Activated T-cell treated with anti-CD3 and anti-CD28 coated beads for 24 hours (primary cell): ENCODE data around the gene BCAR3.

Experiments
- DNase-seq: peaks from one replicate; pipeline ENCODE4 v3.0.0-alpha.2; 2020; ENCODE audit warnings: low read depth

Gene BCAR3

DNA sequence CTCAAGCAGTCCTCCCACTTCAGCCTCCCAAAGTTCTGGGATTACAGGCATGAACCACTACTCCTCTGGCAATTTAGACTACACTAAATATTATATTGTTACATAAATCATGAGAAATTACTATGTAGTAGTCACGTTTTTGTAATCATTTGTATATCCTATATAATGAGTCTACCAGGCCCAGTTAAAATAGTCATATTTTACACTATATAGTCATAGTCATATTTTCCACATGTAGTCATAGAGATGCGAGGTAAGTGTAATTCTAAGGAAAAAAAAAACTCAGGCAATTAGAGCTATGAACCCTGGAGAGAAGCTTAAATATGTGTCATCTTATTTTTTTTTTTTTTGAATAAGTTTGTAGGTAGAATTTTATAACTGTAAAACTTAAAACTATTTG lies 143.7 kb downstream of the BCAR3 start:
- DNase-seq = no peak

DNA sequence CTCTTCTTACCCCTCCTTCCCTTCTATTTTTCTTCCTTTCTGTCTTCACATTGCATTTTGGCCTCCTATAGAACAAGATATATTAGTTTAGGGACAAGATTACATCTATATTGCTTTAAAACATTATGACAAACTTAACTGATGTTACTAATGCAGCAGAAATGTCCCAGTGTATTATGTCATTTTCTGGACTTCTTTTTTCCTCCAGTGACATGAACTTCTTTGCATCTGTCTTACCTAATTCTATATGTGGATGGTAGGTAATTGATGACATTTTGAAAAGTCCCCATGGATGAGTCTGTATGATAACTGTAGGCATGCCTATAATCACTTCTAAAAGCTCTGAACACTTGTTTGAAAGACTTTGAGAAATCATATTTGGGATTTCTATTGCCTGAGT lies 144.2 kb downstream of the BCAR3 start:
- no peak for DNase-seq

DNA sequence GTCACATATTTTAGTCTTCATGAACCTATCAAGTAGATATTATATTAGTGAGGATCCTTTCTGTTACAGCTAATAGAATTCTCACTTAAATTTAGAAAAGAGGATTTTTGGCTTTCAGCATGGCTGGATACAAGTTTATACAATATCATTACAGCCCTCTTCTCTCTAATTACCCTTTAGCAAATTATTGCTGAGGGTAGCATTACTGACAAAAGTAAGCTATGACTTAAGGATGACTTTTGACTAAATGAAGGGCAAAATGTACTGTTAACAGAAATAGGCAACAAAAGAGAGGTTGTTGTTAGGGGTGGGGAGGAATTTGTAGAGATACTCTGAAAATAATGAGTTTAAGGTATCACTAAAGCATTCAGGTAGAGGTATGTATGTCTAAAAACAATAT lies 148.0 kb downstream of the BCAR3 start:
- no peak for DNase-seq

DNA sequence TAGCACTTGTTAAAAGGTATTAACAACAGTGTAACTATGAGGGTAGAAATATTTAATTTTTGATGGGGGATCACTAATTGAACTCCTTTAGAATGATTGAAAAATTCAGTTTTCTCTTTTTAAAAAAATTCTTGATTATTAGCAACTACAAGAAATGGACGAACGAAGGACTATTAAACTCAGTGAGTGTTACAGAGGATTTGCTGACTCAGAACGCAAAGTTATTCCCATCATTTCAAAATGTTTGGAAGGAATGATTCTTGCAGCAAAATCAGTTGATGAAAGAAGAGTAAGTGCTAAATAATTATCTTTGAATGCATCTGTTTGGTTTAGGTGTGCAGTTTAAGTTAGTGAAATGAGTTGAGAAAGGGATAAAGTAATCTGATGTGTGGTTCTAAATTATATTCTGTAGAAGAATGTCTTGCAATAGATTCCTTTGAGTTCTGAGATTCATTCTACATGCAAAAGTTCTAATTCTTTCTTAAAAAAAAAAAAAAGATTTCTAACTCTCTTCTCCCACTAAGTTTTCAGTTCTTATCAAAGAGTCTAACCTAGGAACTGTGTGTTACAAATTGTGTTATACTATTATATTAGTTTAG lies 148.8 kb downstream of the BCAR3 start:
- DNase-seq = no peak

DNA sequence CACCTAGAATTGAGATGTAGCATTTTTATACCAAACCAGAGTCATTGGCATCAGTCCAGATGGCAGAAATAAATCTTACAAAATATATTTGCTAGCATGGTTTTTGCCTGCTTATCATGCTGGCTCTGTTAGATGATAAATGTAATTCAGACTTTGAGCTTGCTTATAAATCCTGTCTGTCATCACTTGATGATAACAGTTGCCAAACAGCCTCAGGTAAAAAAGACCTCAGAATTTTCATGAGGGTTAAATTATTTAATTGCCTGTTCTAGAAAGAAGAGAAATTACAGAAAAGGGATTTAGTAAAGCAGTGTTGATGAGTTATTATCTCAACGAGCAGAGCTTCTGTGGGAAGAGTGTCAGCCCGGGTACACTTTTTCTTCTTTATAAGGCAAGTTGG lies 150.4 kb downstream of the BCAR3 start:
- no peak for DNase-seq

DNA sequence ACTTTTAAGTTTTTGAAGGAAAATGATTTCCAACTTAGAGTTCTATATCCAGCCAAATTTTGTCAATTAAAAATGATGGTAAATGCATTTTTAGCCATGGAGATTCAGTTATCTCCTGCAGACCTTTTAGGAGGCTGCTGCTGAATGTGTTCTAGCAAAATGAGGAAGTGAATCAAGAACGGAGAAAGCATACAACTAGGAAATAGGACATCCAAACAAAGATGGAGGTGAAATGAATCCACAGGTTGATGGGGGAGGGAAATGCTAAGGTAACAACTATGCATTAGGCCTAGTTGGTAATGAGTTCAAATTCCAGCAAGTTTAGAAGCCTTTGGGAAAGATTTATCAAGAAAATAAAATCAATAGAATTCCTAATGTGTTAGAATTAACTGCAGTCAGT lies 153.2 kb downstream of the BCAR3 start:
- DNase-seq = no peak

DNA sequence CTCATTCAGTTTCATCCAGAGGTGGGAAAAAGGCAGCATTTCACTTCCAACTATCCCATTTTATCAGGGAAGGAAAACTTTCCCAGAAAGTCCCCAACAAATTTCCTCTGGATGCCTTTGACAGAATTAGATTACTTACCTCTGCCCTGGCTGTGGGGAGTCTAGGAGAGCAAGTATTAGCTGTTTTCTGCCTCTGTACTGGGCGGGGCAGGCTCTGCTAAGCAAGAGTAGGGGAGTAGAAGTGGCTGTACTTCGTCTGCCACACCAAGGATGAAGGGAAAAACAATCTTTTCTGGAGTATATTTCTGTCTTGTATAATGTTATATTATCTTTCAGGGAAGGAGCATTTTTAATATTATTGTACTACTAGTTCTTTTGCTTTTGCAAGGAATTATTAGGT lies 155.2 kb downstream of the BCAR3 start:
- no peak for DNase-seq

DNA sequence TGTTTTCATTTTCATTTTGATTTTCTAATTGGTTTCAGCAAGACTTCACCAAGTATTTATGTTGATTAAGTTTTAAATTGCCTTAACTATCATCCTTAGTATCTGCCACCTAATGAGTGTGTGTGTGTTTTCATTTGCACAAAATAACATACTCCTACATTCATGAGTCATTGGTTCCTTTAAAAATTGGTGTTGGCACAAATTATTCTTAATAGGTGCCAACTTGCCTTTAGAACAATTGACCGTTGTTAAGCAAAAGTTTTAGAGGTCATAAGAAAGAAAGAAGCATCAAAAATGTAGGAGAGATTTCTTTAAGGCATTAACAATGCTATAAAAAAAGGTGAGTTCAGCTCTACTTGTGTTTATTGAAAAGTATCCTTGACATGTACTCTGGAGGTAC lies 156.2 kb downstream of the BCAR3 start:
- no peak for DNase-seq

DNA sequence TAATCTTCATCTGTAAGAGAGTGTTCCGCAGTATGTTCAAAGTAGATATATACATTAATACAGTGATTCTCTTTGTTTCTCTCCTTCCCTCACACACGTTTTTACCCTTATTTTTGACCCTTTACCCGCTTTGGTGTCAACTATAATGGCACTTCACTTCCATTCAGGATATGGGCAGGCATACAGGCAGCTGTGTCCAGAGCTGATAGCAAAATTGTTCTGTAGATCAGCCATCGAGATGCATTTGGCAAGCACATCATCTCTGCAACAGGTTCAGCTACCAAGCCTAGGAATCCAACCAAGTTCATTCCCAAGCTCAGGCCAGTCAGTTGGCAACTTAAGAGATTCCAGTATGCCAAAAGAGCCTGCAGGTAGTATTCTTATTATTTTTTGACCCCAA lies 158.9 kb downstream of the BCAR3 start:
- no peak for DNase-seq

DNA sequence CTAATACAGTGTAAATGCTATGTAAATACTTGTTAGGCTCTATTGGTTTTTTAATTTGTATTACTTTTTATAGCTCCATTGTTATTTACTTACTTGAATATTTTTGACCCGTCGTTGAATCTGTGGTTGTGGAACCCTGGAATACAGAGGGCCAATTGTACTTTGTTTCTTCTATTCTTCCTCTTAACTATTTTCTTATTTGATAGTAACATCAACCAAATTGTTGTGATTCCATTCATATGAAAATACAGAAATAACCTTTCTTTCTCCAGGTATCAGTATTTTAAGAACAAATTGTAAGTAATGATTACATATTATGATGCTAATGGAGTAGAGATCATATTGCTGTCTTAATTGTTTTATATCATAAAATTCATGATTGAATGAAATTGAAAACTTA lies 160.0 kb downstream of the BCAR3 start:
- DNase-seq = no peak

DNA sequence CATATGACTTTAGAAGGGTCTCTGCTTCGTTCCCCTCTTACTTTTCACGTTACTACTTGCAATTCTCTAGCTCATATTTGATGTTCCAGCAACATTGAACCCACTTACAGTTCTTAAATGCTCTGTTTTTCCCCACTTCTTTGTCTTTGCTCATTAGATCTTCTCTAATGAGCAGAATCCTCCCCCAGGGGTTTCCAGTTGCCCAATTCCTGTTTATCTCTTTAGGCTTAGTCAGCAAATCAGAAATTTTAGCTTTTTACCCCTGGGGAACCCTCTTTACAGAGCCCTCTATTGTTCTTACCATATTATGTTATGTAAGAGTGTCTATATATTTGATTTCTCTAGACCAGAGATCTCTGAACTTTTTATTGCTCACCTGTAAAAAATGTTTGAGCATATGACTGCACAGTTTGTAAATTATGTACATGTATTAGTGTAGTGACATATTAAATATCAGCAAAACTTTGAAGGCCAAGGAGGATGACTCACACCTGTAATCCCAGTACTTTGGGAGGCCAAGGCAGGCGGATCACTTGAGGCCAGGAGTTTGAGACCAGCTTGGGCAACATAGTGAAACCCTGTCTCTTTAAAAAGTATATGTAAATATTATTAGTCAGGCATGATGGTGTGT lies 162.3 kb downstream of the BCAR3 start:
- DNase-seq = no peak

DNA sequence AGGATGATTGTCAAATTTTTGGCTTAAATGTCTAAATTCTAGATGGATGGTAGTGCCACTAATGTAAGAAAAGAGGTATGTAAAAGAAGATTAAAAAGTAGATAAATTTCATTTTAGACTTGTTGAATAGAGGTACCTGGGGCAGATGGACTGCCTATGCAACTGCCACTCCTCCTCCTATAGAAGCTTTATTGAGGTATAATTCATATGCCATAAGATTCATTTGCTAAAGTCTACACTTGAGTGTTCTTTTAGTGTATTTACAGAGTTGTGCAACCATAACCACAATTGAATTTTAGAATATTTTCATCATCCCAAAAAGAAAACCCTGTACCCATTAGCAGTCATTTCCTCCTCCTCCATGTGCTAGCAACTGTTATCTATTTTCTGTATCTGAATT lies 163.1 kb downstream of the BCAR3 start:
- no peak for DNase-seq

DNA sequence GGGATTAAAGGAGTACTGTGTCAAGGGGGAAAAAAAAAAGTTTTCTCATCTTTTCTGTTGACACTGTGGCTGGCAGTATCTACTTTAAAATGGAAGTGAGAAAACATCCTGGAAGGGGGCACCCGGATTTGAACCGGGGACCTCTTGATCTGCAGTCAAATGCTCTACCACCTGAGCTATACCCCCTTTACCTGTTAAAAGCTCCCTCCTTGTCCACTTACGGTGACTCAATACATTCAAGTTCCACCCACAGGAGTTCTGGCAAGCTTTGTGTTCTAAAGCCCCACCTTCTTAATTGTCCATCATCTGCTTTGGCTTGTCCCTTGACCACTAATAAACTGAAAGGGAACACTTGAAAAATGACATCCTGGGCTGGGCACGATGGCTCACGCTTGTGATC lies 165.5 kb downstream of the BCAR3 start:
- no peak for DNase-seq
